Fibroblast of the aortic adventitia (primary cell): ENCODE results near the gene SLC15A1. TPM values are rescaled to one million over a fixed set of nuclear protein-coding genes. Genes with fewer than 3 reads are reported as not detected.

Source experiments
- DNase-seq: peaks from one replicate; pipeline ENCODE4 v3.0.0-alpha.2; 2010; ENCODE audit warnings: low read depth
- H3K4me3 ChIP-seq: 2 replicates; pipeline ENCODE4 v1.5.1; 2011; ENCODE audit warnings: low read depth, mild to moderate bottlenecking, control low read depth, low read length, moderate library complexity
- CTCF ChIP-seq: IDR thresholded peaks from 2 replicates; pipeline ENCODE4 v1.5.1; 2011; ENCODE audit warnings: mild to moderate bottlenecking, low read length, control low read depth, inconsistent platforms; ENCODE audit not compliant: insufficient read depth
- total RNA-seq: library from RNA; depleted of rRNA; stranded (reverse); fragments of >200 nt; gene quantifications from 2 replicates; pipeline ENCODE4 v1.2.3, GENCODE V29; 2012; ENCODE audit warnings: low replicate concordance

Gene SLC15A1
- total RNA-seq, 1 donor: not detected

DNA sequence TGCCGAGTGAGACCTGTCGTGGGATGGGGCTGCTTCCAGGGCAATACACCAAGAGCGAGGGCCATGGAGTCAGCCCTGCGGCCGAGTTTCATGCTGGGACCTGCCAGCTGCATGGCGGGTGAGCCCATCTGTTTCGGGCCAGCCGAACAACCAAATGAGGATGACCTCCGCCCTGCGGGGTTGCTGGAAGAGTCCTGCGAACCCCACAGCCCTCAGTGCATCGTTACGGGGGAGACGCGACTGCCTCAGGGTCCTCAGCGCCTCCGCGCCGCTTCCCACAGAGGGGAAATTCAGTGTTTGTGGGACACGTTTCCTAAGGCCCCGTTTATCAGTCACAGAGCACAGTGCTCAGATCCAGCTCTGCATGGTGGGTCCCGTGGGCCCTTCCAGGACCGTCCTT is 22.0 kb downstream of the SLC15A1 start:
- no peak for DNase-seq
- H3K4me3 ChIP-seq: no peak overlapping the region
- no peak for TF ChIP-seq CTCF

DNA sequence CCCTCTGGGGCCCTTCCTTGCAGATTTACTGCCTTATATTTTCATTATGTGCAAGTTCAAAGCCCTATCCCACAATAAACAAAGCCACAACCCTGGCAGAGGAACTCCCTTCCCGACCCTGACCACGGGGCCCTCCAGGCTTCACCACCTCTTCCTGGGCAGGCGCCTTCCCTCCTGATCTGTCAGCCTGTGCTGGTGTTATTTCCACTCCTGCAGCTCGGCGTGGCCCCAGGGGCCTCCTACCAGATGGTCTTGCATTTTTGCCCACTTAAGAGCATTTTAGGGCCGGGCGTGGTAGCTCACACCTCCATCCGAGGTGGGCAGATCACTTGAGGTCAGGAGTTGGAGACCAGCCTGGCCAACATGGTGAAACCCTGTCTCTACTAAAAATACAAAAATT is 22.8 kb downstream of the SLC15A1 start:
- no peak overlapping the region for H3K4me3 ChIP-seq
- no peak for TF ChIP-seq CTCF
- DNase-seq: no peak

DNA sequence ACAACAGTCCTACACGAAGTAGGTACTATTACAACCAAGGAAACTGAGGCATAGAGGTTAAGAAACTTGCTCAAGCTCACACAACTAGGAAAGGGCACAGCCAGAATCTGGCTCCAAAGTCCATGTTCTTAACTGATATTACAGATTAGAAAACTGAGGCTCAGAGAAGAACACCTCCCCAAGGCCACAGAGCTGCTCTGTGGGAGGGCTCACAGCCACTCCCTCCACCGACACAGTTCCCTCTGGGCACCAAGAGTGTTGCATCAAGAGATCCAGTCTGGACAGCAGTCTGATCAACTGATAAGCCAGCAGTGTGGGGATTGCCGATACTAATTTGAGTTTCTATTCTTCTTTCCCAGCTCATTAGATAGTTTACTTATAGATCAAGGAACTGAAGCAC is 29.5 kb downstream of the SLC15A1 start:
- TF ChIP-seq CTCF: no peak
- H3K4me3 ChIP-seq: no peak overlapping the region
- no peak for DNase-seq

GRCh38 chr13:98721825-98722510 is 30.5 kb downstream of the SLC15A1 start:
- DNase-seq: no peak
- H3K4me3 ChIP-seq: no peak overlapping the region
- no peak for TF ChIP-seq CTCF

DNA sequence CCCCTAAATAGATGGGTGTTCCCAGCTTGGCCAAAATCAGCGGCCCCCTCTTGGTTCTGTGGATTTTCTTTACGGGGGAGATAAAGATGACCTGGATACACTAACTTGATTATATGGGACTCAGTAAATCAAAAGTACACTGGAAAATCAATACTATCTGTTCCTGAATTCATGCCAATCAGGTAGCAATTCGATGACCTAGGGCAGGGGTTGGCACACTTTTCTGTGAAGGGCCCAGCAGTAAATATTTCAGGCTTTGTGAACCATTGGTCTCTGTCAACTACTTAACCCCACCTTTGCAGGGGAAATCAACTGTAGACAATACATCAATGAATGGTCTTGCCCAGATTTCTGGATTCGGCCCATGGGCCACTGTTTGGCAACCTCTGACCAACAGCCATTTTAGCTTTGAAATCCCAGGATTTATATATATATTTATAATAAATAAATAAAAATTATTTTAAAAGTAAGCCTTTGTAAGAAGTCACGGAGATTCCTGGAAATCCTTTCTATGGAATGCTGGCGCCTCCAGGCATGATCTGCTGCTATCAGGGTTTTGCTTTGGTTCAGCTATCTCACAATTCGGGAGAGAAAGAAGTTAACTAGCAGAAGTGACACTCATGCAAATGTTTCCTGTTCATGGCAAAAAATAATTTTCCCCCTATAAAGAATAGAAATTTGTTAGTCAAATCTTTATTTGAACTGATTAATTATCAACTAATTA is 32.8 kb downstream of the SLC15A1 start:
- no peak overlapping the region for H3K4me3 ChIP-seq
- DNase-seq: no peak
- no peak for TF ChIP-seq CTCF

DNA sequence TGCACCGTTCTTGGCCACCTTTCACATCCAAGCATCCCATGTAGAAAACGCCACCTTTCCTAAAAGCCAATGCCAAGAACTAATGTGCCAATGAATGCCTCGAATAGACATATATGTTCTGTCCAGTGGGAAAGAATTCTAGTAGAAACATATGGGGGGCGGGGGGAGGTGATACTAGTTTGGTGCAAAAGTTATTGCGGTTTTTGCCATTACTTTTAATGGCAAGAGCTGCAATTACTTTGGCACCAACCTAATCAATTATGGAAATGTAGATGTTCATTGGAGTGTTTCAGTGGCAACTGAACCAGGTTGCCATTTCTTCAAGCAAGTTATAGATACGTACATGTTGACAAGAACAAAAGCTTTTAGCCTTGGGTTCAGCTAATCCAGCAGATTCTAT is 34.6 kb downstream of the SLC15A1 start:
- H3K4me3 ChIP-seq: no peak overlapping the region
- DNase-seq: no peak
- TF ChIP-seq CTCF: no peak
